IPS DF 19.7 (cell line): Measurements from ENCODE around the gene GNB1L.

Experiments
- DNase-seq: peaks from one replicate; pipeline ENCODE4 v3.0.0-alpha.2; 2013; ENCODE audit warnings: low read depth, low spot score

Gene GNB1L

GRCh38 chr22:19863571-19863970 lies 8.9 kb upstream of the GNB1L start:
- no peak for DNase-seq

GRCh38 chr22:19862619-19863246 lies 8.1 kb upstream of the GNB1L start:
- DNase-seq: no peak

- DNase-seq: no peak
Measured at GRCh38 chr22:19859861-19860510, 5.3 kb upstream of the GNB1L start.

GRCh38 chr22:19857382-19857781 lies 2.7 kb upstream of the GNB1L start:
- no peak for DNase-seq

- DNase-seq: no peak
Measured at GRCh38 chr22:19855504-19856409, 1.1 kb upstream of the GNB1L start.

GRCh38 chr22:19853879-19854777 lies 546 bp downstream of the GNB1L start:
- no peak for DNase-seq

GRCh38 chr22:19853058-19853878 lies 1.4 kb downstream of the GNB1L start:
- DNase-seq: no peak

- no peak for DNase-seq
Measured at GRCh38 chr22:19852177-19852781, 2.4 kb downstream of the GNB1L start.

GRCh38 chr22:19851291-19852176 lies 3.1 kb downstream of the GNB1L start:
- DNase-seq: no peak

GRCh38 chr22:19850763-19851109 lies 3.9 kb downstream of the GNB1L start:
- no peak for DNase-seq

GRCh38 chr22:19849835-19850762 lies 4.6 kb downstream of the GNB1L start:
- DNase-seq: no peak

- DNase-seq: no peak
Measured at GRCh38 chr22:19848298-19849224, 6.1 kb downstream of the GNB1L start.

GRCh38 chr22:19847345-19847632 lies 7.4 kb downstream of the GNB1L start:
- no peak for DNase-seq

GRCh38 chr22:19846620-19847344 lies 7.9 kb downstream of the GNB1L start:
- DNase-seq: no peak

- no peak for DNase-seq
Measured at GRCh38 chr22:19845054-19845722, 9.5 kb downstream of the GNB1L start.
